Panc1 (cell line): ENCODE data around the gene NCKAP5L. TPM values are rescaled to one million over a fixed set of nuclear protein-coding genes. Genes with fewer than 3 reads are reported as not detected.

ENCODE experiments used
- ATAC-seq: fragments of 200-7000 bp; cut with Tn5 transposase; 2 replicates; pipeline ENCODE4 v1.9.1; 2020; ENCODE audit warnings: mild to moderate bottlenecking, moderate library complexity
- BruUV-seq: library from RNA; stranded (reverse); fragments of 400-500 nt; replicated peaks from 2 replicates; lab custom pipeline; 2021; lab: Mats Ljungman, UMichigan
- CTCF ChIA-PET: fragments of 300-600 bp; sonication (Branson Sonifier 250); formaldehyde crosslinking; loops from one replicate; lab custom pipeline; 2022; ENCODE audit warnings: antibody characterized with exemption; lab: Charles Lee
- POLR2A ChIA-PET: fragments of 300-600 bp; sonication (Branson Sonifier 250); formaldehyde crosslinking; loops from one replicate; lab custom pipeline; 2022; ENCODE audit warnings: antibody characterized with exemption; lab: Charles Lee
- DNase-seq: peaks from one replicate; pipeline ENCODE4 v3.0.0-alpha.2; 2010; ENCODE audit warnings: low read depth, low spot score
- H3K27ac ChIP-seq: 2 replicates; pipeline ENCODE4 v1.5.1; 2011; ENCODE audit warnings: mild to moderate bottlenecking, low read length, inconsistent platforms
- H3K27me3 ChIP-seq: fragments of 200-500 bp; sonication (Bioruptor generic); 2 replicates; pipeline ENCODE4 v1.6.0; 2014; ENCODE audit warnings: low read length, inconsistent platforms; ENCODE audit not compliant: control insufficient read depth, insufficient read depth
- H3K36me3 ChIP-seq: fragments of 200-500 bp; sonication (Bioruptor generic); 2 replicates; pipeline ENCODE4 v1.5.1; 2014; ENCODE audit warnings: inconsistent platforms, mild to moderate bottlenecking, low read length, moderate library complexity; ENCODE audit not compliant: control insufficient read depth, insufficient read depth
- H3K4me1 ChIP-seq: 2 replicates; pipeline ENCODE4 v1.5.1; 2011; ENCODE audit warnings: inconsistent platforms, mild to moderate bottlenecking, low read length, moderate library complexity; ENCODE audit not compliant: control insufficient read depth, insufficient read depth
- H3K4me3 ChIP-seq, 2 experiments: 2 replicates each; pipeline ENCODE4 v1.5.1; 2011 to 2012; ENCODE audit warnings: low read depth in 2 of 2, low read length in 2 of 2, mild to moderate bottlenecking in 2 of 2, inconsistent platforms in 1 of 2, moderate library complexity in 1 of 2
- H3K9me3 ChIP-seq: fragments of 200-500 bp; sonication (Bioruptor generic); 2 replicates; pipeline ENCODE4 v1.5.1; 2014; ENCODE audit warnings: low read depth, mild to moderate bottlenecking, inconsistent platforms, low read length, moderate library complexity; ENCODE audit not compliant: control insufficient read depth, insufficient read depth
- POLR2AphosphoS5 ChIP-seq: IDR thresholded peaks from 2 replicates; pipeline ENCODE4 v1.6.1; 2012; ENCODE audit warnings: mild to moderate bottlenecking, low read depth, low read length, moderate library complexity
- SIN3A ChIP-seq: IDR thresholded peaks from 2 replicates; pipeline ENCODE4 v1.6.1; 2012; ENCODE audit warnings: low read depth, mild to moderate bottlenecking, low read length, moderate library complexity, borderline replicate concordance; ENCODE audit not compliant: insufficient read depth
- TCF7L2 ChIP-seq: IDR thresholded peaks from 2 replicates; pipeline ENCODE4 v1.6.1; 2011; ENCODE audit warnings: mild to moderate bottlenecking, low read depth, low read length, inconsistent platforms
- in situ Hi-C: cut with HindIII; loops from 2 replicates; pipeline ENCODE4 v1.10.0; 2016; ENCODE audit warnings: low sequenced_read_pairs, low pct_unique_long_range_greater_than_20kb
- intact Hi-C: fragments of 100-400 bp; cut with micrococcal nuclease; formaldehyde crosslinking; loops from one replicate; pipeline ENCODE4 v1.10.0; 2022; ENCODE audit not compliant: unreplicated experiment
- total RNA-seq: library from RNA; stranded (reverse); gene quantifications from one replicate; pipeline ENCODE4 v1.2.1, GENCODE V29; 2021; ENCODE audit not compliant: unreplicated experiment
- TF ChIP-seq, protein P1 (sequence below), 2 experiments: IDR thresholded peaks; 2 replicates each; pipeline ENCODE4 v1.6.1; 2011 to 2012; ENCODE audit warnings: low read depth in 2 of 2, control low read depth in 1 of 2, low read length in 1 of 2, mild to moderate bottlenecking in 1 of 2, moderate library complexity in 1 of 2; ENCODE audit not compliant: insufficient read depth in 1 of 2
- TF ChIP-seq, protein P2 (sequence below): fragments of 450-650 bp; IDR thresholded peaks from 2 replicates; pipeline ENCODE4 v1.5.1; 2017; ENCODE audit warnings: mild to moderate bottlenecking

NCKAP5L gene
- total RNA-seq, 1 experiment from 2014 or later = 17.3 TPM

DNA sequence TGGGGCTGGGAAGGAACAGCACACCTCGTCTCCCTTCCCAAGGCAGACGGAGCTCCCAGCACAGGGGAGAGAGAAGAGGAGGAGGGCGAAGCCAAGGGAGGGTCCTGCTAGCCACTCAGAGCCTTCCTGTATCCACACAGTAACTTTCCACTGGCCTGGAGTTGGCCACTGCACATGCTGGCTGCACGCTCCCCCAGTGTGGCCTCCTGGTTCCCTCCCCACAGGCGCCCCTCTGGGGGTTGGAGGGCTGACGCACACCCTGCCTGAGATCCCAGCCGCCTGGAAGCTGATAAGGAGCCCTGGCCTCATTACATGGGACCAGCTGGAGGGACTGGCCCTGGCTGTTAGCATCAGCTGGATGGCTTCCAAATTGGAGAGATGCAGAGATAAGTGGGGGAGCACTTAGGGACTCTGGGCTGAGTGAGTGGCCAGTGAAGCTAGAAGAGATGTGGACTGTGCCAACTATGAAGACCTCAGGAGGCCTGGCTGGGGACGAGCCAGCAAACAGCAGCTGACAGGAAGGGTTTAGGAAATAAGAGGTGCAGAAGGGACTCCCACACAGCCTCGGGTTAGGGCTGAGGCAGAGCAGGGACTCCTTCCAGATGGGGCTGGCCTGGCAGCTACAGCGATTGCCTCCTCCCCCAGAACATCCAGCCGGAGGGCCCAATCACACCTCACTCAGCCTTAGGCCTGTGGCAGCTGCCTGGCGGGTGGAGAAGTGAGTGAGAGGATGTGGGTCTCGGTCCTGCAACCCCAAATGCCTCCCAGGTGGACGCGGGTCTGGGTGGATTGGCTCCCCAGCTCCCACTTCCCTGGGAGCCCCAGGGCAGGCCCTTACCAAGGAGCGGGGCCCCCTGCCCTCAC is 41.0 kb upstream of the NCKAP5L start:
- ATAC-seq (peak; percentile 79), DNase-seq (no peak)
- POLR2A ChIA-PET = interaction anchor here (0.6 to 0.8 kb wide), 3 partner anchors 37 to 167 kb away, joined by 3 to 11 read pairs (median 3); no protein-coding TSS in a partner anchor
- Histone ChIP-seq H3K27ac (peak overlapping the region; percentile 83), H3K27me3 (no peaks in the 10 kb centered on the region), H3K9me3 (no peaks in the 10 kb centered on the region), H3K4me3 (no peak overlapping the region), H3K4me1 (peaks cover 41% of the 10 kb centered on the region), H3K36me3 (no peaks in the 10 kb centered on the region)
- BruUV-seq = no TSS peak
- peak; percentile 69 for TF ChIP-seq TCF7L2
- TF ChIP-seq, protein P1, sequence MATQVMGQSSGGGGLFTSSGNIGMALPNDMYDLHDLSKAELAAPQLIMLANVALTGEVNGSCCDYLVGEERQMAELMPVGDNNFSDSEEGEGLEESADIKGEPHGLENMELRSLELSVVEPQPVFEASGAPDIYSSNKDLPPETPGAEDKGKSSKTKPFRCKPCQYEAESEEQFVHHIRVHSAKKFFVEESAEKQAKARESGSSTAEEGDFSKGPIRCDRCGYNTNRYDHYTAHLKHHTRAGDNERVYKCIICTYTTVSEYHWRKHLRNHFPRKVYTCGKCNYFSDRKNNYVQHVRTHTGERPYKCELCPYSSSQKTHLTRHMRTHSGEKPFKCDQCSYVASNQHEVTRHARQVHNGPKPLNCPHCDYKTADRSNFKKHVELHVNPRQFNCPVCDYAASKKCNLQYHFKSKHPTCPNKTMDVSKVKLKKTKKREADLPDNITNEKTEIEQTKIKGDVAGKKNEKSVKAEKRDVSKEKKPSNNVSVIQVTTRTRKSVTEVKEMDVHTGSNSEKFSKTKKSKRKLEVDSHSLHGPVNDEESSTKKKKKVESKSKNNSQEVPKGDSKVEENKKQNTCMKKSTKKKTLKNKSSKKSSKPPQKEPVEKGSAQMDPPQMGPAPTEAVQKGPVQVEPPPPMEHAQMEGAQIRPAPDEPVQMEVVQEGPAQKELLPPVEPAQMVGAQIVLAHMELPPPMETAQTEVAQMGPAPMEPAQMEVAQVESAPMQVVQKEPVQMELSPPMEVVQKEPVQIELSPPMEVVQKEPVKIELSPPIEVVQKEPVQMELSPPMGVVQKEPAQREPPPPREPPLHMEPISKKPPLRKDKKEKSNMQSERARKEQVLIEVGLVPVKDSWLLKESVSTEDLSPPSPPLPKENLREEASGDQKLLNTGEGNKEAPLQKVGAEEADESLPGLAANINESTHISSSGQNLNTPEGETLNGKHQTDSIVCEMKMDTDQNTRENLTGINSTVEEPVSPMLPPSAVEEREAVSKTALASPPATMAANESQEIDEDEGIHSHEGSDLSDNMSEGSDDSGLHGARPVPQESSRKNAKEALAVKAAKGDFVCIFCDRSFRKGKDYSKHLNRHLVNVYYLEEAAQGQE (IDR thresholded peaks at IDR 0.05; ENCODE audit: insufficient read depth in 1 of 2, low read depth in 2 of 2, low read length in 1 of 2) = no peak
- CTCF ChIA-PET = interaction anchor here (1.0 to 1.4 kb wide), 3 partner anchors 76 to 201 kb away, joined by 3 to 6 read pairs (median 4); no protein-coding TSS in a partner anchor
- intact Hi-C loops = loop anchor here (5.0 to 10.0 kb wide), 2 partner anchors 78 to 186 kb away; partner anchors contain the start of gene ASIC1
- in situ Hi-C loops = no loop called here

DNA sequence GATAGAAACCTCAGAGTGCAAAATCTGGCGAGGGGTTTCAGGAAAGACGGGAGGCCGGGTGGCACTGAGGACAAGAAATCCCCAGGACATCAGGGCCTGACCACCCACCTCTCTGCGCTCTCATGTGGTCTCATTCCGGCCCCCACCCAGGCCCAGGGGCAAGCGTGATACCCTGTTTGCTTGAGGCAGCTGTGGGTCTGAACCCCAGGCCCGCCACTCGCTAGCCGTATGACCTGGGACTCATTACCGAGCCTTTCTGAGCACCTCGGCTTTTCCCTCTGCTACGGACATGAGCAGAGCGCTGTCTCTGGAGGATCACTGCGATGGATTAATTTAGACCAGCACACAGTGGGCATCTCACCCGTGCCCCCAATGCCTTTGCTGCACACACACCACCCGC is 40.2 kb upstream of the NCKAP5L start:
- Histone ChIP-seq H3K9me3 (no peaks in the 10 kb centered on the region), H3K27me3 (no peaks in the 10 kb centered on the region), H3K4me3 (no peak overlapping the region), H3K27ac (peak overlapping the region; percentile 60), H3K4me1 (peaks cover 36% of the 10 kb centered on the region), H3K36me3 (no peaks in the 10 kb centered on the region)
- POLR2A ChIA-PET = no interaction called here
- TF ChIP-seq TCF7L2 = no peak
- TF ChIP-seq, protein P2, sequence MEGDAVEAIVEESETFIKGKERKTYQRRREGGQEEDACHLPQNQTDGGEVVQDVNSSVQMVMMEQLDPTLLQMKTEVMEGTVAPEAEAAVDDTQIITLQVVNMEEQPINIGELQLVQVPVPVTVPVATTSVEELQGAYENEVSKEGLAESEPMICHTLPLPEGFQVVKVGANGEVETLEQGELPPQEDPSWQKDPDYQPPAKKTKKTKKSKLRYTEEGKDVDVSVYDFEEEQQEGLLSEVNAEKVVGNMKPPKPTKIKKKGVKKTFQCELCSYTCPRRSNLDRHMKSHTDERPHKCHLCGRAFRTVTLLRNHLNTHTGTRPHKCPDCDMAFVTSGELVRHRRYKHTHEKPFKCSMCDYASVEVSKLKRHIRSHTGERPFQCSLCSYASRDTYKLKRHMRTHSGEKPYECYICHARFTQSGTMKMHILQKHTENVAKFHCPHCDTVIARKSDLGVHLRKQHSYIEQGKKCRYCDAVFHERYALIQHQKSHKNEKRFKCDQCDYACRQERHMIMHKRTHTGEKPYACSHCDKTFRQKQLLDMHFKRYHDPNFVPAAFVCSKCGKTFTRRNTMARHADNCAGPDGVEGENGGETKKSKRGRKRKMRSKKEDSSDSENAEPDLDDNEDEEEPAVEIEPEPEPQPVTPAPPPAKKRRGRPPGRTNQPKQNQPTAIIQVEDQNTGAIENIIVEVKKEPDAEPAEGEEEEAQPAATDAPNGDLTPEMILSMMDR = no peak
- no peak for TF ChIP-seq SIN3A
- TF ChIP-seq POLR2AphosphoS5 = no peak
- TF ChIP-seq, protein P1 (IDR thresholded peaks at IDR 0.05; ENCODE audit: insufficient read depth in 1 of 2, low read depth in 2 of 2, low read length in 1 of 2) = no peak
- DNase-seq = no peak
- in situ Hi-C loops (no loop called here), intact Hi-C loops (loop anchor here (5.0 to 10.0 kb wide), 2 partner anchors 79 to 186 kb away; partner anchors contain the start of gene ASIC1)
- ATAC-seq = no peak
- no TSS peak for BruUV-seq
- CTCF ChIA-PET = interaction anchor here (1.3 to 2.5 kb wide), 3 partner anchors 77 to 202 kb away, joined by 3 to 8 read pairs (median 4); no protein-coding TSS in a partner anchor
